NCI-H1105 treated with DMSO at 0.1 percent for 48 hours (cell line): Measurements from ENCODE around the gene RBM28.

Experiments
- DNase-seq: peaks from one replicate; lab custom pipeline; 2025; lab: John Stamatoyannopoulos, UW

RBM28 gene

GRCh38 chr7:128343554-128344430 lies at the start of gene RBM28:
TSS of gene RBM28 (minus strand) at chr7:128343908. CDS start at chr7:128343793, 115 bp downstream.
- peak; percentile 86 for DNase-seq

- no peak for DNase-seq
These were observed 49.0 kb upstream of the RBM28 start for GRCh38 chr7:128392446-128393327.

- DNase-seq: no peak
These were observed 48.1 kb upstream of the RBM28 start for GRCh38 chr7:128391805-128392204.

GRCh38 chr7:128390871-128391565 lies 47.3 kb upstream of the RBM28 start:
- DNase-seq: no peak

GRCh38 chr7:128389618-128390329 lies 46.1 kb upstream of the RBM28 start:
- DNase-seq: no peak

GRCh38 chr7:128389085-128389617 lies 45.4 kb upstream of the RBM28 start:
- no peak for DNase-seq

- no peak for DNase-seq
These were observed 44.4 kb upstream of the RBM28 start for GRCh38 chr7:128388145-128388485.

- DNase-seq: peak; percentile 73
These were observed 43.8 kb upstream of the RBM28 start for GRCh38 chr7:128387216-128388144.

- no peak for DNase-seq
These were observed 42.5 kb upstream of the RBM28 start for GRCh38 chr7:128385988-128386925.

- no peak for DNase-seq
These were observed 41.0 kb upstream of the RBM28 start for GRCh38 chr7:128384726-128385125.

- DNase-seq: no peak
These were observed 40.1 kb upstream of the RBM28 start for GRCh38 chr7:128383776-128384175.

GRCh38 chr7:128381161-128381821 lies 37.6 kb upstream of the RBM28 start:
- no peak for DNase-seq

- no peak for DNase-seq
These were observed 36.9 kb upstream of the RBM28 start for GRCh38 chr7:128380483-128381106.

GRCh38 chr7:128379900-128380479 lies 36.3 kb upstream of the RBM28 start:
- DNase-seq: no peak

- DNase-seq: no peak
These were observed 34.9 kb upstream of the RBM28 start for GRCh38 chr7:128378637-128379036.

GRCh38 chr7:128376077-128376476 lies 32.4 kb upstream of the RBM28 start:
- no peak for DNase-seq

GRCh38 chr7:128374041-128374440 lies 30.3 kb upstream of the RBM28 start:
- DNase-seq: no peak

GRCh38 chr7:128373606-128374005 lies 29.9 kb upstream of the RBM28 start:
- no peak for DNase-seq
